Muscle of back (tissue), 11 donors: Measurements from ENCODE around the gene ASPSCR1. TPM values are rescaled to one million over a fixed set of nuclear protein-coding genes. Genes with fewer than 3 reads are reported as not detected.

ENCODE experiments used
- DNase-seq, 3 donors: peaks; one replicate each; pipeline versions ENCODE4 v3.0.0 to v3.0.0-alpha.2; 2013
- polyA plus RNA-seq, 10 donors: library from polyadenylated mRNA; unstranded; fragments of 120-200 nt; gene quantifications; one replicate each; pipeline ENCODE4 v1.2.1, GENCODE V29; 2013; ENCODE audit not compliant: insufficient read length in 10 of 10

ASPSCR1 gene
- polyA plus RNA-seq, 10 donors, result 15.5 to 28.4 (median 21.6) TPM

DNA sequence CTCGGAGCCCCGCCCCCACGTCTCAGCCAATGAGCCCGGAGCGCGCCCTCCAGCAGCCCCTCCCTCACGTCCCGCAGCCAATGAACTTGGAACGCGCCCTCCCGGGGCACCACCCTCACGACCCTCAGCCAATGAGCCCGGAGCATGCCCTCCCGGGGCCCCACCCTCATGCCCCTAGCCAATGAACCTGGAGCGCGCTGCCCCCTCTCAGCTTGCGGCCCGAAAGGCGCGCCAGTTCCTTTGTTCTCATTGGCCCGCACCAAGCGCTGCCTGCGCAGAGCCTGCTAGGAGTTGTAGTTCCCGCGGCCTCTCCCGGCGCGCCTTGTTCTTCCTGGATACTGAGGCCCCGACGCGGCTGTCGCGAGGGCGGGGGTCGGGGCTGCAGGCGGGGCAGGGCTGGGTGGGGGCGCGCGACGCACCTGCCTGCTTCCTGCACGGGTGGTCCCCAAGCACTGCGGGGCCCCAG lies 45.6 kb downstream of the ASPSCR1 start, which contains the start of gene LRRC45:
Gene LRRC45, plus strand, starts transcription at position 325 of the 466 bp plus-strand sequence. CDS start 339 bp downstream, outside the sequence.
- peak; percentile 99 to 100 (median 100) for DNase-seq

DNA sequence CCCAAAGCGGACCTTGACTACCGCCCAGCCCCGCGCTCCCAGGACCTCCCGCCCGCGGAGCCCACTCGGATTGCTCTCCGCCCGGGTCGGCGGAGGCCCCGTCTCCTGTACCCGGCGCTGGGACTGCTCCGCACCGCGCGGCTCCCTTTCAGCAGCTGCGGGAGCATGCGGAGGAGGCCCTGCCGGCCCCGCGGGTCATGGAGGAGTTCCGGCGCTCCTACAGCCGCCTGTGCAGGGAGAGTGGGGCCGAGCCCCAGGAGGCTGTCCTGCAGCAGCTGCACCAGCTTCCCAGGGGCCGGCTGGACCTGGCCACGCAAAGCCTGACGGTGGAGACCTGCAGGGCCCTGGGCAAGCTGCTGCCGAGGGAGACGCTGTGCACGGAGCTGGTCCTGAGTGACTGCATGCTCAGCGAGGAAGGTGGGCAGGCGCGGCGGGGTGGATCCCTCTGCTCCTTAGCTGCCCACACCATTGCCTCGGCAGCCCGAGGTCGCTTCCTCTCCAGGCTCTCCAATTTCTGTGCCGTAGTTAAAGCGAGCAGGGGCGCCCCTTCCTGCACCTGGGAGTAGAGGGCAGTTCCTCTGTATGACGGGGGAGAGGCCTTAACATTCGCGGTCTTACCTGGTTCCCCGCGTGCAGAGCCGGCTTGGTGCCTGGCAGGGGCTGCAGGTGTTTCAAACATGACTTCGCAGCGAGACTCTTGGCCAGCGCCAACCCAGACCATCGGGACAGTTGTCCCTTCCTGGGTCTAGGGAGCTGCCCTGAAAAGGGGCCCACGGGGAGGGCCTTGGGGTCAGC lies 46.2 kb downstream of the ASPSCR1 start:
- DNase-seq, result no peak

DNA sequence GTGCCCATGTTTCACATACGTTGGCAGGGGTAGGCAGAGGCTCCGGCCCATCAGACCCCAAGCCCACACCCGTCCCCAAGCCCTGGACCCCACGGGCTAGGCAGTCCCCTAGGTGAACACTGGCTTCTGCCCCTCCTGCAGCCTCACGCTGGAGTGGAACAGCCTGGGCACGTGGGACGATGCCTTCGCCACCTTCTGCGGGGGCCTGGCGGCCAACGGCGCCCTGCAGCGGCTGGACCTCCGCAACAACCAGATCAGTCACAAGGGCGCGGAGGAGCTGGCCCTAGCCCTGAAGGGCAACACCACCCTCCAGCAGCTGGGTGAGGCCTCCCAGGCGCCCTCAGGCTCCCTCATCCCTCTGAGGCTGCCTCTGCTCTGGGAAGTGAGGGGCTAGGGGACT lies 47.4 kb downstream of the ASPSCR1 start:
- DNase-seq, result no peak

DNA sequence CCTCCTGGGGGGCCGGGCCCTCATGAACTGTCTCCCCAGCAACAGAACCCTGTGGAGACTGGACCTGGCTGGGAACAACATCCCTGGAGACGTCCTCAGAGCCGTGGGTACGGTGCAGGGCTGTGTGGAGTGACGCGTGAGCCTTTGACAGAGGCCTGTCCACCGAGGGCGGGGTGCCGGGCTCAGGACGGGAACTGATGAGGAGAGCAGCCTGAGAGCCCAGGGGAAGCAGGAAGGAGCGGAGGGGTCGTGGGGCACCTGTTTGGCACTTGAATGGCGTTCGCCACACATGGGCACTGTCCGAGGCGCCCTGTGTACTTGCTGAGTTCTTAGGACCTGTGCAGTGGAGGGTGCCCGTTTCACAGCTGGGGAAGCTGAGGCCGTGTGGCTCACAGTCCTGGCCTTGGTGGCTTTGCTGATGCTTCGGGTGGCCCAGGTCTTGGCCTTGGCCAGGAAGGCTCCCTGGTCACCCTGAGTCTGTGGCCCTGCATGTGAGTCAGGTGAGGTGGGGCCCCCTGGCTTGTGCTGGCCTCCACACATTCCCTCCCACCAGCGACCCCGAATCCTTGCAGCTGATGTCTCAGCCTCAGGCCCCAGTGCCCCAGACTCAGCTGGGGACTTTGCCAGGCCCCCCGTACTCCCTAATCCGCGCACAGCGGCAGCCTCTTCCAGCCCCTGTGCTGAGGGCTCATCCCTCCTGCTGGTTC lies 48.1 kb downstream of the ASPSCR1 start:
- DNase-seq, result no peak

DNA sequence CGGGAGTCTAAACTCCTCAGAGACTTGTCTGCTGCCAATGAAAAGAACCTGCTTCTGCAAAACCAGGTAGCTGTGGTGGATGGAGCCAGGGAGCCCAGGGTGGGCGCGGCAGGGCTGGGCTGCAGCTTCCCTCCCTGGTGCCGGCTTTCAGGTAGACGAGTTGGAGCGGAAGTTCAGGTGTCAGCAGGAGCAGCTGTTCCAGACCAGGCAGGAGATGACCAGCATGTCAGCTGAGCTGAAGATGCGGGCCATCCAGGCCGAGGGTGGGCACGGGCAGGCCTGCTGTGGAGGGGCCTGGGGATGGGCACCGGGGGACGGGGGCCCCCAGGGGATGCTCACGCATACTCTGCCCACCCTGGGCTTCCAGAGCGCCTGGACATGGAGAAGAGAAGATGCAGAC lies 50.8 kb downstream of the ASPSCR1 start:
- DNase-seq, result no peak

DNA sequence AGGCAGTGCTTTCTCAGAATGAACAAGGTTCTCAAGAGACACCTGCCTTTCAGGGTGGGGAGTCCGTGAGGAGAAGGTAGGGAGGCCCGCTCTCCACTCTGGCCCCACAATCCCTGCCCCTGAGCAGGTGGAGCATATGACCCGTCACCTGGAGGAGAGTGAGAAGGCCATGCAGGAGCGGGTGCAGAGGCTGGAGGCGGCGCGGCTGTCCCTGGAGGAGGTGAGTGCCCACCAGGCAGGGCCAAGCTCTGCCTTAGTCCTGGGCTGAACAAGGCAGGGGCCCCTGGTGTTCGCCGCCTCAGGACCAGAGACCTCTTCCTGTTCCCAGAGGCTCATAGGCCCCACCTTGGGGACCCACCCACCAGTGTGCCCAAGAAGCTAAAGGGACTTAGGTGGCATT lies 51.5 kb downstream of the ASPSCR1 start:
- no peak for DNase-seq

DNA sequence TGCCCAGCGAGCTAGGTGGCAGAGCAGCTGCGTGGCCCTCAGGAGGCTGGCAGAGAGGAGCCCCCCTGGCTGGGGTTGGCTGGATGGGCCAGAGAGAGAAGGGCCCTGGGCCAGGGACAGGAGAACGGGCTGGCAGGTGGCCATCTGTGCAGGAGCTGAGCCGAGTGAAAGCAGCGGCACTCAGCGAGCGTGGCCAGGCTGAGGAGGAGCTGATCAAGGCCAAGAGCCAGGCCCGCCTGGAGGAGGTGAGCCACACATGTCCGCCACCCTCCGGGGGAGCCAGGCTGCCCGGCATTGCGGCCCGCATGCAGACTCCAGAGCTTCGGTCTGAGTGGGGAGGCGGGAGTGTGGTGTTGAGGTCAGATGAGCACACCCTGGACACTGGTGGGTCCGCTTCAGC lies 52.0 kb downstream of the ASPSCR1 start:
- no peak for DNase-seq

DNA sequence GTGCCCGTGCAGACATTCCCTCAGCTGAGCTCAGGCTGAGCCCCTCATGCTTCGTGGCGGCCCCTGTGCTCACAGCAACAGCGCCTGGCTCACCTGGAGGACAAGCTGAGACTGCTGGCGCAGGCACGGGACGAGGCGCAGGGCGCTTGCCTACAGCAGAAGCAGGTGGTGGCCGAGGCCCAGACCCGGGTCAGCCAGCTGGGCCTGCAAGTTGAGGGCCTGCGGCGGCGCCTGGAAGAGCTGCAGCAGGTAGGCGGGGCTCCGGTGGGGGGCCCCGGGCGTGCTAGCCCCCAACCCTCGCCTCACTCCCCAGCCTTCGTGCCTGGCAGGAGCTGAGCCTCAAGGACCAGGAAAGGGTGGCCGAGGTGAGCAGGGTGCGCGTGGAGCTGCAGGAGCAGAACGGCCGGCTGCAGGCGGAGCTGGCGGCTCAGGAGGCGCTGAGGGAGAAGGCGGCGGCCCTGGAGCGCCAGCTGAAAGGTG lies 52.6 kb downstream of the ASPSCR1 start:
- DNase-seq, result no peak

DNA sequence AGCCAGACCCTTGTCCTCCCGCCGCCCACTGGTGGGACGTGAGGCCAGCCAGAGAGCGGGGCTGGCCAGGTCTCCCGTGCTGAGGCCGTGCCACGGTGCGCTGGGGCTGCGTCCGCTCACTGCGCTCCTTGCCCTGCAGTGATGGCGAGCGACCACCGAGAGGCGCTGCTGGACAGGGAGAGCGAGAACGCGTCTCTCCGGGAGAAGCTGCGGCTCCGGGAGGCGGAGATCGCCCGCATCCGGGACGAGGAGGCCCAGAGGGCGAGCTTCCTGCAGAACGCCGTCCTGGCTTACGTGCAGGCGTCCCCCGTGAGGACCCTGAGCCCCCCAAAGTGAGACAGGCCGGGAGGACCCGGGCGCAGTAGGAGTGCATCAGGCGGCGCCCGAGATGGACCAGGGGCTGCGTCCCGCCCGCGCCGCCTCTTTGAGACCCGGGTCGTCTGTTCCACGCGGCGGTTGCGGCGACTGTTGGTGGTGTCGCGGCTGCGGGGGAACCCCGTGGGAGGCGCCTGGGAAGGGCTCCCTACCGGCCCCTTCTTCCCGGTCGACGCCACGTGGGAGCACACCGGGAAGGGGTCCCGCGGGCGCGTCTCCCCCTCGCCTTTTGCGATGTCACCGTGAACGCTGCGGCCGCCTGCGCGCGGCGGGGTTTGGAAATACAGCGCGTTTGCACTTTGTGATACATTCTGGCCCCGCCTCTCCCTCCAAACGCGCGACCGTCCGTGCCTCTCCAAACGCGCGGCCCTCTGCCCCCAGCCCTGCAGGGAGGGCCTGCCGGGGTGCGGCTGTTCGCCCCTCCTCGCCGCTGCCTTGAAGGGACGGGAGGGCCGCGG lies 53.3 kb downstream of the ASPSCR1 start:
- DNase-seq, result peak; percentile 63 to 94 (median 89)

DNA sequence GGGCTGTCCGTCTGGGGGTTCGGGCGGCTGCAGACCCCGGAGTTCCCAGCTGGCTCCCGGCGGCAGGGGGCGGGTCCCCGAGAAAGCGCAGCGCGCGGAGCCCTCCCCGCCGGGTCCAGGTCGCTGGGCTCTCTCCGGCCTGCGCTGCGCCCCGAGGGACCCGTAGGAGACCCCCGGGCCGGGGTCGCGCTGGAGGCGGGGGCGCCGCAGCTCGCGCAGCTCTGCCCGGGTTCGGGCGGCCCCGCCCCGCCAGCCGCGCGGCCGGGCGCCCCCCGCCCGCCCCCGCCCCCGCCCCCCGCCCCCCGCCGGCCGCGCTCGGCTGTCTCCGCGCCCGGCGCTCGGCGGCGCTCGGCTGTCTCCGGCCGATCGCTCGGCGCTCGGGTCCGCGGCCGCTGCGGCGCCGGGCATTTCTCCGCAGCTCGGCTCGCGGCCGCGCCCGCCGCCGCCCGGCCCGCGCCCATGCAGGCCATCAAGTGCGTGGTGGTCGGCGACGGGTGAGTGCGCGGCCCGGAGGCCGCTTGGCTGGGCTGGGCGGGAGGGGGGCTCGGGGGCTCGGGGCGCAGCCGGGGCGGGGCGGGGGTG lies 54.0 kb downstream of the ASPSCR1 start, which contains the start of gene RAC3:
Gene RAC3, plus strand, starts transcription at position 376 of the 582 bp plus-strand sequence. Its CDS starts 84 bp downstream, at position 460.
- DNase-seq, result peak in 1 of 3 donors; percentile 44

DNA sequence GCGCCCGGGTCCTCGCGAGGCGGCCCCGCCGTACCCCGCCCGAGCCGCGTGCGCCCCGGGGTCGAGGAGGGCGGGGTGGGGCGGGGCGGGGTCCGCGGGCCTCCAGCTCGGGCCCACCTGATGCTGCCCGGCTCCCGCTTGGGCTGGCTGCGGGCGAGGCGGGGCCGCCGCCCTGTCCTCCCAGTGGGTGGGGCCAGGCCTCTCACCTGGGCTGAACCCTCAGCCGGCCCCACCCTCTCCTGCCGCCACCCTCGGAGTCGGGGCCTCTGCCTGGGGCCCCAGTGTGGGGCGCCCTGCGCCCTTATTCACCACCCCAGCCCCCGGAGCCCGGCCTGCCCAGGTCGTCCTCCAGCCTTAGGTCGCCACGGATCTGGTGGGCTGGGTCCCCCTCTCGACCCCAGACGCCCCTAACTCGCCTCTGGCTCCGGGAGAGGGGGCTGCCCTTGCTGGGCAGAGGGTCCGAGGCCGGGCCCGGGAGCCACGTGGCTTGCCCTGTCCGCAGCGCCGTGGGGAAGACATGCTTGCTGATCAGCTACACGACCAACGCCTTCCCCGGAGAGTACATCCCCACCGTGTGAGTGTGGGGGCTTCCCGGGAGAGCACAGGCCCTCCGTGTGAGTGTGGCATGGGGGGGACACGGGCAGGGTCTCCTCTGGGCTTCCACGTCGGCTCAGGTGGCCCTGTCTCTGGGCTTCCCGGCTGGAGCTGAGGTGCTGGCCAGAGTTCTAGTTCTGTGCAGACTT lies 54.6 kb downstream of the ASPSCR1 start:
- DNase-seq, result no peak

DNA sequence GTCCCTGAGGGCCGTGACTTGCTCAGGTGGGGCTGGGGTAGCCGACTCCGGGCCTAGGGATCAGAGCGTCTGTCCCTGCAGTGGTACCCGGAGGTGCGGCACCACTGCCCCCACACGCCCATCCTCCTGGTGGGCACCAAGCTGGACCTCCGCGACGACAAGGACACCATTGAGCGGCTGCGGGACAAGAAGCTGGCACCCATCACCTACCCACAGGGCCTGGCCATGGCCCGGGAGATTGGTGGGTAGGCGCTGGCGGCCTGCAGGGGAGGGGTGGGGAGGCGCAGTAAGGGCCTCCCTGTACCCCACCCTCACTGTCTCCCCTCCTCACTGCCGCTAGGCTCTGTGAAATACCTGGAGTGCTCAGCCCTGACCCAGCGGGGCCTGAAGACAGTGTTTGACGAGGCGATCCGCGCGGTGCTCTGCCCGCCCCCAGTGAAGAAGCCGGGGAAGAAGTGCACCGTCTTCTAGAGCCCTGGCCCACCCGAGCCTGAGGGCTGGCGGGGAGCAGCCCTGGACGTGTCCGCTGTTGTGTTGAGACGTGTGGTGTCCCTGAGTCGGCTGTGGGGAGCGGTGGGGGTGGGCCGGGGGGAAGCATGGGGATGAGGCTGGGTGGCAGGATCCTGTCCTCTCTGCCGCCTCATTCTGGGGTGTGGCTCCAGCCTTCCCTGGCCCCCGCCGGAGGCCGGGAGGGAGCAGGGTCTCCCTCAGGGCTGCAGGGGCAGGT lies 56.1 kb downstream of the ASPSCR1 start:
- DNase-seq, result no peak

DNA sequence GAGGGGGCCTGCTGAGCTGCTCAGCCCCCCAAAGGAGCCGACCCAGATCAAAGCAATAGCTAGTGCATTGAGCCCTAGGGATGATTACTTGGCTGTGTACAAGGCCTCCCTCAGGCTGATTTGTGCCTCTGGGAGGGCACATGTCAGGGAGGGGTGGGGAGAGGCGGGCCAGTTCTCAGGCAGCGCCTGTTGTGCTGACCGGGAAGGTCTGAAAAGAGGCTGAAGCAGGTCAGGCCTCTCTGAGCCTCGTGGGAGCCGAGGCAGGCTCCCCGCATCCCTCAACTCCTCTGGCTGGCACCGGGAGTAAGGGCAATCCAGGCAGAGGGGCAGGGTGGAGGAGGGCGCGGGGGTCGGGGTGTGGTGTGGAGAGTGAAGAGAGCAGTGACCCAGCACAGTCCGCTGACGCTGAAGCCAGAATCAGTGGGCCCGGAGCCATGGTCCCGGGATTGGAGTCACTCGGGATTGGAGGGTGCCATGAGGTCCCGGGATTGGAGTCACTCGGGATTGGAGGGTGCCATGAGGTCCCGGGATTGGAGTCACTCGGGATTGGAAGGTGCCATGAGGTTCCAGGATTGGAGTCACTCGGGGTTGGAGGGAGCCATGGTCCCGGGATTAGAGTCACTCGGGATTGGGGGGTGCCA lies 57.1 kb downstream of the ASPSCR1 start:
- DNase-seq, result no peak

DNA sequence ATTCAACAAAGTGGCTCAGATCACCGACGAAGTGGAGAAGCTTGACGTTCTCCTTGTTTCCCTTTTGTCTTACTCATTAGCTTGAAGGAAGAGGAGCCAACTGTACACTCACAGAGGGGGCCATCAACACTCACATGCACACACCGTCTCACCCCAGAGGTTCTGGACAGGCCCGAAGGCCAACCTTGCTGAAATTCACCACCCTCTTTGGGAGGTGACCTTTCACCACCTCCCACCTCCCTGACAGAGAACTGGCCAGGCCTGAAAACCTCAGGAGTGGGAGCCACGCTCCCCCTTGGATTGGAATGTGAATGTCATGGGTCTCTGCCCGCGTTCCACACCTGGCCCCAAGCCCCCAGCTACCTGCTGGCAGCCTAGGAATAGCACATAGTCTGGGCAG lies 58.1 kb downstream of the ASPSCR1 start:
- DNase-seq, result no peak

DNA sequence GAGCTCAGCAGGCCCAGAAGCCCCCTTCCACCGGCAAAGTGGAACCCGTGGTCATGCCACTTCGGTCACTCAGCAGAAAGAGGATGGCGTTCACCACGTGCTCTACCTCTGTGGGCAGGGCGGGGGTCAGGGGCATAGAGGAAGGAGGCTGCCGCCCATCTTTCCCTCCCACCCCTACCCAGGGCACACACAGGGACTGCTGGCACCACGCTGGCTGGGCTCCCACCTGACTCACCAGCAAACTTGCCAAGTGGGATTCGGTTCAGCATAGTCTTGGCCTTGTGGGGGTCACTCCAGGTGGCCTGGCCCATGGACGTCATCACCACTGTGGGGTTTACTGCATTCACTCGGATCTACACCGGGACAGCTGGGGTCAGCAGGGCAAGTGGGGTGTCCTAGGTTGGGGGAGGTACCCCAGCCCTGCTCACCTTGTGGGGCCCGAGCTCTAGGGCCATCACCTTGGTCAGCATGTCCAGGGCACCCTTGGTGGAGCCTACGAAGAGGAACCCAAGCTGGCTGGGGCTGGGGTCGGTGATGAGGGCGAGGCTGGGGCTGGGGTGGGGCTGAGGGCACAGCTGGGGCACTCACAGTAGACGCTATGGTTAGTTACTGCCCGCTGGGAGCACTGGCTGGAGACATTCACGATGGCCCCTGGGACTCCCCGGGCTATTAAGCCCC lies 58.7 kb downstream of the ASPSCR1 start:
- DNase-seq, result no peak

DNA sequence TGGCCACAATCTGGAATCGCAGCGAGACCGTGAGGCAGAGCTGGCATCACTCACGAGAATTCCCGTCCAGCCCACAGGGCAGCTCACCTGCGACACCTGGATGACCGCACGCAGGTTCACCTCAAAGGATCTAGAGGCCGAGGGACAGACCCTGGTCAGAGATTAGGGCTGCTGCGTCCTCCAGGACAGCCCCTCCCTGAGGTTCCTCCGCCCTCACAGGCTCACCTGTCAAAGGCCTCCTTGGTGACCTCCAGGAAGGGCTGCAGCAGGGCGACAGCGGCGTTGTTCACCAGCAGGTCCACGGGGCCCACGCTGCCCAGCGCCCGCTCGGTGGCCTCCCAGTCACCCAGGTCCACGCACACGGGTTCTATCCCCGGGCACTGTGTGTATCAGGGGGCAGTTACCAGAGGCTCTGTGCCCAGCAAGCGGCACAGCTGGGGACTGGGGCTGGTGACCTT lies 59.2 kb downstream of the ASPSCR1 start:
- DNase-seq, result no peak

DNA sequence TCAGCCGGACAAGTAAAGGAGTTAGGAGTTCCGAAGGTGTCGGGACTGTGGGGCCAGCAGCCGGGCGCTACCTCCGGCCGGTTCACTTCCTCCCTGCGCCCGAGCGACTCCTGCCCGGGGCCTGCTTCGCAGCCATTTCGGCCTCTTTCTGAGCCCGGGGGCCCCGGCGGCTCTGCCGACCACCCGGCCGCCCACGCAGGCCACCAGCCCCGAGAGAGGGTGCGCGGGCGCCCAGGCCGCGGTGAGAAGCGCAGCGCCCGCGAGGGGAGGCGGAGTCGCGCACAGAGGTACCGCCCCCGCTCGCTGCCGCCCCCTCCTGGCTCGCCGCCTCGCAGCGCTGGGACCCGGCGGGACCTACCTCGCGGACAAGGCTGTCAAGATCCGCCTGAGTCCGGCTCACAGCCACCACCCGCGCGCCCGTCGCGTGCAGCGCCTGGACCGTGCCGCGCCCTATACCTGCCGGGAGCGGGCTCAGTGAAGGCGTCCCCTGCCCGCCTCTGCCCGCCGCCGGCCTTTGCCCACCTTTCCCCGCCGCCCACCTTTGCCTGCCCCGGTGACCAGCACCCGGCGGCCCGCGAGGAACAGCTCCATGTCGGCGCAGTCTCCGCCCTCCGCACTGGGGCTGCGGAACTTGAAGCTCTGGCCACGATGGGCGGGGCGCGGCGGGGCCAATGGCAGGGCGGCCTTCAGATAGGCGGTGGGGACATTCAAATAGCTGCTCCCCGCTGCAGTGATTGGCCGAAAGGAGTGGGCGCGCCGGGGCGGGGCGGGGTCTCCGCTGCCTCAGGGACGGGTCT lies 59.9 kb downstream of the ASPSCR1 start, which contains the start of gene DCXR:
Gene DCXR, minus strand, starts transcription at position 606 of the 797 bp plus-strand sequence. Its CDS starts 15 bp downstream, at position 591.
- peak; percentile 95 to 99 (median 95) for DNase-seq

DNA sequence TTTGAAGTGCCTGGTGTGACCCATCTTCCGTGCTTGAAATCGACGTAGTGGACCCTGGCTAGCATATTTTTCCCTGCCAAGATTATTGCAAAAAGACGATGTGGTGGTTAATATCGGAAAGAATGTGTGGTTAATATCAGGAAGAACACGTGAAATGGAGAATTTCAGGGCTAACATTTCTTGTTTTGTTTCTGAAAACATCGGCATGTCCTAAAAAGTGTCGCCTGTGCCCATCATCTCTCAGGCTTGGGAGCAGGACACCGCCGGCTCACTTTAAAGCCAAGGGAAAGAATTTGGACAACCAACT lies 60.4 kb downstream of the ASPSCR1 start:
- DNase-seq, result no peak
